KMS-11 (cell line): ENCODE measurements around the gene SNRPF.

Experiments used
- H2AFZ ChIP-seq: fragments of 200-600 bp; sonication (generic); 2 replicates; pipeline ENCODE4 v1.6.1; 2016; ENCODE audit warnings: antibody characterized with exemption, mixed run types, low read depth
- H3K27ac ChIP-seq: fragments of 200-600 bp; sonication (generic); 2 replicates; pipeline ENCODE4 v1.6.1; 2016; ENCODE audit warnings: mild to moderate bottlenecking, mixed run types
- H3K27me3 ChIP-seq: fragments of 200-600 bp; sonication (generic); 2 replicates; pipeline ENCODE4 v1.6.1; 2017; ENCODE audit warnings: mild to moderate bottlenecking, low read depth, mixed run types, moderate library complexity; ENCODE audit not compliant: insufficient read depth
- H3K36me3 ChIP-seq: fragments of 200-600 bp; sonication (generic); 2 replicates; pipeline ENCODE4 v1.6.1; 2017; ENCODE audit warnings: mild to moderate bottlenecking, mixed run types; ENCODE audit not compliant: insufficient read depth
- H3K4me1 ChIP-seq: fragments of 200-600 bp; sonication (generic); 2 replicates; pipeline ENCODE4 v1.6.1; 2016; ENCODE audit warnings: mild to moderate bottlenecking, low read depth, mixed run types; ENCODE audit not compliant: poor library complexity, severe bottlenecking
- H3K4me2 ChIP-seq: fragments of 200-600 bp; sonication (generic); 2 replicates; pipeline ENCODE4 v1.7.0; 2016; ENCODE audit warnings: mild to moderate bottlenecking, mixed run types
- H3K4me3 ChIP-seq: fragments of 200-600 bp; sonication (generic); IDR thresholded peaks from 2 replicates; pipeline ENCODE4 v1.6.1; 2017; ENCODE audit warnings: low read depth, low read length, mixed read lengths; ENCODE audit not compliant: insufficient read depth
- H3K79me2 ChIP-seq: fragments of 200-600 bp; sonication (generic); 2 replicates; pipeline ENCODE4 v1.6.1; 2016; ENCODE audit warnings: low read depth, mixed run types; ENCODE audit not compliant: insufficient read depth
- H3K9ac ChIP-seq: fragments of 200-600 bp; sonication (generic); 2 replicates; pipeline ENCODE4 v1.6.1; 2016; ENCODE audit warnings: mild to moderate bottlenecking, mixed run types
- H4K20me1 ChIP-seq: fragments of 200-600 bp; sonication (generic); 2 replicates; pipeline ENCODE4 v1.6.1; 2016; ENCODE audit warnings: mild to moderate bottlenecking, mixed run types; ENCODE audit not compliant: insufficient read depth
- CTCF ChIP-seq: fragments of 200-600 bp; sonication (generic); conservative IDR thresholded peaks from 2 replicates; pipeline ENCODE4 v1.6.1; 2017; ENCODE audit warnings: low read depth, mild to moderate bottlenecking, antibody characterized with exemption, low read length, moderate library complexity, mixed read lengths

SNRPF gene

DNA sequence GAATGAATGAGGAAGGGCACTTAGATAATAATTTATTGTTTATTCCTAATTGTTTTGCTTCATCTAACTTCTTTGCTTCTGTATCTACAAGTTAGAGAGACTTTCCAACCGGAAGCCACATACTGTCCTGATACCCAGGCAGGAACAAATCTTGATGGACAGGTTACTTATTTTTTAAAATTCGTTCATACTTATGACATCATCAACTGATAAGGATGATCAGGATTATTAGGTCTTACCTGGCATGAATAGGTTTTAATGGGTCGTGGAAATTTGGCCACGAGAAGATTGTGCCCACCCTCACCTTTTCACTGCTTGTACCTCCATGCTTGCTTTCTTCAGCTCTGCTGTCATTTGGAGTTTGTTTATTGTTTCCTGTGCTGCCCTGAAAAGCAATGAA is 39.3 kb downstream of the SNRPF start:
- H3K4me1 ChIP-seq: no peaks in the 10 kb centered on the region
- no peak for TF ChIP-seq CTCF
- no peaks in the 10 kb centered on the region for H3K79me2 ChIP-seq
- H3K27me3 ChIP-seq: no peaks in the 10 kb centered on the region
- no peaks in the 10 kb centered on the region for H4K20me1 ChIP-seq
- no peaks in the 10 kb centered on the region for H3K36me3 ChIP-seq
- no peak overlapping the region for H3K4me3 ChIP-seq
- H3K4me2 ChIP-seq: no peak overlapping the region
- no peak overlapping the region for H3K9ac ChIP-seq
- no peak overlapping the region for H2AFZ ChIP-seq
- no peak overlapping the region for H3K27ac ChIP-seq

- no peak for TF ChIP-seq CTCF
- H2AFZ ChIP-seq: no peak overlapping the region
- H3K4me2 ChIP-seq: no peak overlapping the region
- H3K27ac ChIP-seq: no peak overlapping the region
- no peaks in the 10 kb centered on the region for H3K27me3 ChIP-seq
- H3K4me3 ChIP-seq: no peak overlapping the region
- no peak overlapping the region for H3K9ac ChIP-seq
- H3K36me3 ChIP-seq: no peaks in the 10 kb centered on the region
- H3K79me2 ChIP-seq: no peaks in the 10 kb centered on the region
- H4K20me1 ChIP-seq: no peaks in the 10 kb centered on the region
- no peaks in the 10 kb centered on the region for H3K4me1 ChIP-seq
These were observed 49.8 kb downstream of the SNRPF start for GRCh38 chr12:95908573-95908972.

GRCh38 chr12:95909871-95910270 is 51.1 kb downstream of the SNRPF start:
- Histone ChIP-seq H3K27me3 (no peaks in the 10 kb centered on the region), H3K4me3 (no peak overlapping the region), H3K36me3 (no peaks in the 10 kb centered on the region), H3K79me2 (no peaks in the 10 kb centered on the region), H4K20me1 (no peaks in the 10 kb centered on the region), H3K4me1 (no peaks in the 10 kb centered on the region), H2AFZ (no peak overlapping the region), H3K9ac (no peak overlapping the region), H3K4me2 (no peak overlapping the region), H3K27ac (no peak overlapping the region)
- no peak for TF ChIP-seq CTCF
